Measurements from ENCODE around the gene TUFT1.
"Not testable (repeated sequence)": the region's sequence is repeated elsewhere in the genome, so short reads cannot be mapped to it uniquely, and the experiment has no call there.

GRCh38 chr1:151522427-151522826 is 17.7 kb upstream of the TUFT1 start:
- not testable (repeated sequence) for TF ChIP-seq POLR2AphosphoS5 (IDR thresholded peaks at IDR 0.05; ENCODE audit: borderline replicate concordance, low read depth, low read length); EZH2 (IDR thresholded peaks at IDR 0.05); FOXP2 (optimal IDR thresholded peaks at IDR 0.05; ENCODE audit: control extremely low read depth, extremely low read length, insufficient read depth)
